Measurements from ENCODE around the gene CALM3.

DNA sequence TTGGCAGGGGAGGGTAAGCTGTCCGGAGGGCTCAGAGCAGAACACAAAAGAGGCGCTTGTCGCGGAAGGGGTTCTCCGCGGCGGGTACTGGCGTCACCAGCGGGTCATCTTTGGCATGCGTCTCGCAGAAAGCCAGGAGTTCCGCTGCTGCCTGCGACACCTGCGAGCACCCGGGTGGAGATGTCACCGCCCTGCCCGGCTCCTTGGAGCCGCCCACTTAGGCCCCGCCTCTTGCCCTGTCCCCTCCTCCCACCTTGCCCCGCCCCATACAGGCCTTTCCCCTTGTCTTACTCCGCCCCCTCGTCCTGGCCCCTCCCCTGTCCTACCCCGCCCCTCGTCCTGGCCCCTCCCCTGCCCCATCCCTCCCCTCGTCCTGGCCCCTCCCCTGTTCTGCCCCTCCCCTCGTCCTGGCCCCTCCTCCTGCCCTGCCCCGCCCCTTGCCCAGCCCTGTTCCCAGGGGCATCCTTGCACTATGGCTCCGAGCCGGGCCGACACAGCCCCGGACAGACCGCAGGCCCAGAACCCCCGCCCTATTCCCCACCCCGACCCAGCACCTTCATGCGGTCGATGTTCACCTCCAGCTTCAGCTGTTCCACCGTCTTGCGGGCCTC is 33.0 kb downstream of the CALM3 start:
- TF ChIP-seq CTCF (conservative IDR thresholded peaks at IDR 0.05; ENCODE audit: low read length) (no peak), EZH2phosphoT487 (IDR thresholded peaks at IDR 0.05; ENCODE audit: borderline replicate concordance) (no peak)

All from Loucy (cell line).